Stomach (tissue), 9 donors: Measurements from ENCODE around the gene LAMB1. TPM values are rescaled to one million over a fixed set of nuclear protein-coding genes. Genes with fewer than 3 reads are reported as not detected.
"Not testable (repeated sequence)": the region's sequence is repeated elsewhere in the genome, so short reads cannot be mapped to it uniquely, and the experiment has no call there.

Experiments used
- DNase-seq, 2 donors: peaks; one replicate each; pipeline versions ENCODE4 v3.0.0 to v3.0.0-alpha.2; 2013 to 2019
- H3K27ac ChIP-seq, 5 donors: fragments of 200-600 bp in 4 of 5; sonication (generic) in 4 of 5; one replicate each; pipeline ENCODE4 v1.5.1; 2013 to 2019; ENCODE audit warnings: mild to moderate bottlenecking in 1 of 5, moderate library complexity in 1 of 5
- H3K27me3 ChIP-seq, 3 donors: fragments of 200-600 bp; sonication (generic); one replicate each; pipeline ENCODE4 v1.5.1; 2017 to 2019; ENCODE audit warnings: mixed run types in 1 of 3
- H3K36me3 ChIP-seq, 4 donors: fragments of 200-600 bp; sonication (generic); 1 replicate in 3 of 4; 2 replicates in 1 of 4; pipeline ENCODE4 v1.5.1; 2016 to 2019
- H3K4me1 ChIP-seq, 4 donors: fragments of 200-600 bp; sonication (generic); one replicate each; pipeline ENCODE4 v1.5.1; 2016 to 2019
- H3K4me3 ChIP-seq, 4 donors: fragments of 200-600 bp; sonication (generic) in 3 of 4; one replicate each; pipeline ENCODE4 v1.5.1; 2016 to 2019; ENCODE audit warnings: mild to moderate bottlenecking in 1 of 4
- H3K9me3 ChIP-seq, 4 donors: fragments of 200-600 bp; sonication (generic); one replicate each; pipeline ENCODE4 v1.5.1; 2016 to 2019
- EP300 ChIP-seq: sonication (generic); formaldehyde crosslinking; IDR thresholded peaks from one replicate; pipeline ENCODE4 v1.6.1; 2017; ENCODE audit warnings: antibody characterized with exemption
- POLR2A ChIP-seq, 4 donors: fragments of 450-650 bp; IDR thresholded peaks; one replicate each; pipeline ENCODE4 v1.6.1; 2016; ENCODE audit warnings: antibody characterized with exemption in 4 of 4, control low read depth in 2 of 4, mild to moderate bottlenecking in 1 of 4, moderate library complexity in 1 of 4
- POLR2AphosphoS5 ChIP-seq, 3 donors: sonication (generic); formaldehyde crosslinking; IDR thresholded peaks; one replicate each; pipeline ENCODE4 v1.6.1; 2016; ENCODE audit warnings: antibody characterized with exemption in 3 of 3
- WGBS, 5 donors: extraction: QIAGEN DNeasy Blood & Tissue Kit in 3 of 5; methylation state at CpG; one replicate each; pipeline versions ENCODE4 v1.1.5 to v1.1.7; 2013 to 2018; 5-methylcytosine and 5-hydroxymethylcytosine counted together
- intact Hi-C: fragments of 100-400 bp; cut with DNase I; formaldehyde crosslinking; loops from one replicate; pipeline ENCODE4 v1.15.1; 2023; ENCODE audit warnings: low total_unique reads
- polyA plus RNA-seq, 3 donors: library from polyadenylated mRNA; stranded (reverse); fragments of 200-250 nt; gene quantifications; one replicate each; pipeline ENCODE4 v1.2.3, GENCODE V29; 2013
- total RNA-seq, 5 donors: library from RNA; depleted of rRNA; stranded (reverse); fragments of >200 nt; gene quantifications; one replicate each; pipeline versions ENCODE4 v1.1.0 to v1.2.3, GENCODE V29; 2014 to 2016
- TF ChIP-seq, protein P1 (sequence below), 7 experiments: fragments of 450-650 bp in 4 of 7; fragments of 200-600 bp in 3 of 7; sonication (generic) in 3 of 7; IDR thresholded peaks; one replicate each; pipeline ENCODE4 v1.5.1; 2016 to 2019; ENCODE audit warnings: antibody characterized with exemption in 7 of 7, control low read depth in 2 of 7, mild to moderate bottlenecking in 1 of 7
- donor health status: healthy with polysubstance abuse.
- donor health status: Bipolar disorder and iron deficiency.
- donor health status: healthy.

LAMB1 gene
- total and polyA plus RNA-seq, 8 donors: 50.0 to 399 (median 111) TPM

DNA sequence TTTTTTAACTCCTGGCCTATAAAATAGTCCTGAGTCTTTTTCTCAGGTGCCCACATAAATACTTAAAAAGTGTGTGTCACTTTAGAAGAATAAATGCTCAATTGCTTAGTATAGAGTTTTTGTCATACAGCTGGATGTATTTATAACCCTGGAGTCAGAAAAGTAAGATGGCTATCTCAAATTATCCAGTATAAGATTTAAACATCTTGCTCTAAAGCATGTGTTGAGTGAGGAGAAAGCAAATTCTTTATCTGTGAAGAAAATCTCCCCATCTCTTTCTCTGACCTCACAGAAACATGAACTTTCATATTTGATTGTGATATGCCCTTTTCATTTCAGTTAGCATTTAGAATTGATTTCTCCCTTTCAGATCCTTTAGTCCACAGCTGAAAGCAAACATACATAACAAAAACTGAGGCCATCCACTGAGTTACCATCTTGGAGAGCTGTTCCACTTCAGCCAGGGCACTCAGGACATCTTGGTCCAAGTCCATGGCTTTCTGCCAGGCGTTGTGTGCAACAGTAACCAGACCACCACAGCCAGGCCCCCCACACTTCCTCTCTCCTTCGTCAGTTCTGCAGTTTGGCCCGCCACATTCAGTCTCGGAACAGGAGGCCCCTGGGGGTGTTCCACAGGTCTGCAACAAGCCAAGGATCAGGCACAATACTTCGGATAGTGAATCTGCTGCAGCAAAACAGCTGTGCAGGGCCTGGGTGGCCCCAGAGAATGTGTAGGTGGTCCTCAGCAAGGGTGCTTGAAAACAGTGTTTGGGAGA is 71.0 kb downstream of the LAMB1 start:
- Histone ChIP-seq H3K9me3 (no peaks in the 10 kb centered on the region), H3K27me3 (no peaks in the 10 kb centered on the region), H3K4me1 (peaks cover 3 to 49% (median 12%) of the 10 kb centered on the region in 4 donors), H3K27ac (peak overlapping the region in 1 of 5 donors; percentile 27), H3K36me3 (peaks cover 10 to 90% (median 83%) of the 10 kb centered on the region in 4 donors), H3K4me3 (no peak overlapping the region)
- 59 to 81% (median 68%) methylated on average over 5 of the region's 5 CpGs for WGBS, 5 donors
- intact Hi-C loops: no loop called here
- DNase-seq: peak in 1 of 2 donors; percentile 47
- TF ChIP-seq POLR2A (IDR thresholded peaks at IDR 0.05) (no peak), POLR2AphosphoS5 (IDR thresholded peaks at IDR 0.05) (no peak), EP300 (no peak)
- TF ChIP-seq, protein P1, sequence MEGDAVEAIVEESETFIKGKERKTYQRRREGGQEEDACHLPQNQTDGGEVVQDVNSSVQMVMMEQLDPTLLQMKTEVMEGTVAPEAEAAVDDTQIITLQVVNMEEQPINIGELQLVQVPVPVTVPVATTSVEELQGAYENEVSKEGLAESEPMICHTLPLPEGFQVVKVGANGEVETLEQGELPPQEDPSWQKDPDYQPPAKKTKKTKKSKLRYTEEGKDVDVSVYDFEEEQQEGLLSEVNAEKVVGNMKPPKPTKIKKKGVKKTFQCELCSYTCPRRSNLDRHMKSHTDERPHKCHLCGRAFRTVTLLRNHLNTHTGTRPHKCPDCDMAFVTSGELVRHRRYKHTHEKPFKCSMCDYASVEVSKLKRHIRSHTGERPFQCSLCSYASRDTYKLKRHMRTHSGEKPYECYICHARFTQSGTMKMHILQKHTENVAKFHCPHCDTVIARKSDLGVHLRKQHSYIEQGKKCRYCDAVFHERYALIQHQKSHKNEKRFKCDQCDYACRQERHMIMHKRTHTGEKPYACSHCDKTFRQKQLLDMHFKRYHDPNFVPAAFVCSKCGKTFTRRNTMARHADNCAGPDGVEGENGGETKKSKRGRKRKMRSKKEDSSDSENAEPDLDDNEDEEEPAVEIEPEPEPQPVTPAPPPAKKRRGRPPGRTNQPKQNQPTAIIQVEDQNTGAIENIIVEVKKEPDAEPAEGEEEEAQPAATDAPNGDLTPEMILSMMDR (IDR thresholded peaks at IDR 0.05): no peak

GRCh38 chr7:107926481-107926880 is 76.5 kb downstream of the LAMB1 start:
- H3K27me3 ChIP-seq: no peaks in the 10 kb centered on the region
- H3K4me1 ChIP-seq: peaks cover 0 to 30% (median 11%) of the 10 kb centered on the region in 4 donors
- DNase-seq: no peak
- no peaks in the 10 kb centered on the region for H3K9me3 ChIP-seq
- intact Hi-C loops: no loop called here
- peaks cover 17 to 100% (median 96%) of the 10 kb centered on the region in 4 donors for H3K36me3 ChIP-seq
- no peak overlapping the region for H3K27ac ChIP-seq
- no peak overlapping the region for H3K4me3 ChIP-seq
- WGBS, 5 donors: 79 to 95% (median 90%) methylated on average over 1 of the region's 1 CpG
- TF ChIP-seq POLR2A (IDR thresholded peaks at IDR 0.05): no peak
- TF ChIP-seq, protein P1 (IDR thresholded peaks at IDR 0.05): no peak
- no peak for TF ChIP-seq EP300
- TF ChIP-seq POLR2AphosphoS5 (IDR thresholded peaks at IDR 0.05): no peak

DNA sequence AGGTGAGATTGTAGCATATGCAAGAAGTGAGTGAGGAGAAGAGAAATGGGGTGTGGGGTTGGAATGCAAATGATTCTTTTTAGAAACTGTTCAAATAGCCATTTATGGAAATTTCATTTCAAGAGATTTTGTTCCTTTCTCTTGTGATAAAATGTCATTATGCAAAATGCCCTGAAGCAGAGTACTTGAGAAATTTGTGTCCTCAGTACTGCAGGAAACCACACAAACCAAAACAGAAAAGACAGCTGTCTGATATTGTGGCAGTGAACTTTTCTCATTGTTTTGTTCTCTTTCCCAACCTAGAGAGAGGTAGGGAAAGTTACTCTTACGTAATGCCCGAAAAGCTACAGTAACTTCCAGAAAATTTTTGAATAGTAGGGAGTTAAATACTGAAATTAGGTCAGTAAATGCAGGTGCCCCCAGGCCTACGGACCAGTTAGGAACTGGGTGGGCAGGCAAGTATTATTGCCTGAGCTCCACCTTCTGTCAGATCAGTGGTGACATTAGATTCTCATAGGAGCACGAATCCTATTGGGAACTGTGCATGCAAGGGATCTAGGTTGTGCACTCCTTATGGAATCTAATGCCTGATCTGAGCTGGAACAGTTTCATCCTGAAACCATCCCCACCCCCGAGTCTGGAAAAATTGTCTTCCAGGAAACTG is 78.0 kb downstream of the LAMB1 start:
- intact Hi-C loops: no loop called here
- Histone ChIP-seq H3K4me3 (no peak overlapping the region), H3K36me3 (peaks cover 10 to 100% (median 94%) of the 10 kb centered on the region in 4 donors), H3K27me3 (no peaks in the 10 kb centered on the region), H3K9me3 (no peaks in the 10 kb centered on the region), H3K27ac (peak overlapping the region in 2 of 5 donors; percentile 5 to 18), H3K4me1 (peaks cover 0 to 36% (median 16%) of the 10 kb centered on the region in 4 donors)
- 65 to 78% (median 77%) methylated on average over 5 of the region's 5 CpGs for WGBS, 5 donors
- TF ChIP-seq, protein P1 (IDR thresholded peaks at IDR 0.05): no peak
- no peak for TF ChIP-seq EP300
- no peak for TF ChIP-seq POLR2A (IDR thresholded peaks at IDR 0.05)
- TF ChIP-seq POLR2AphosphoS5 (IDR thresholded peaks at IDR 0.05): no peak
- no peak for DNase-seq

DNA sequence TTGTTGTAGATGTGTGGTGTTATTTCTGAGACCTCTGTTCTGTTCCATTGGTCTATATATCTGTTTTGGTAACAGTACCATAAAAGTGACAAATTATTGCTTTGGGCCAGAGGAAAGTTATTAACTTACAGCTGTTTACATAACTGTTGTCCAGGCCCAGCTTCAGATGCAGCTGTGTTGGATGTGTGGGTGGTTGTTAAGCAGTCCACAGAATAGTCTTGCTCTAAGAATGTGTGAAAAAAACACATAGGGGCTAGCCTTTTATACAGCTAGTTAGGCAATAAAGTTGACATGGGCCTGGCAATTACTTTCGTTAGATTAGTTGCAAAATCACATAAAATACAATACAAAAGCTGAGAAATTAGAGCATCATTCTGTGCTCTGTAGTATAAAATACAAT is 80.1 kb downstream of the LAMB1 start:
- no peak for TF ChIP-seq EP300
- peak in 1 of 3 donors; percentile 7 for TF ChIP-seq POLR2AphosphoS5 (IDR thresholded peaks at IDR 0.05)
- no peaks in the 10 kb centered on the region for H3K27me3 ChIP-seq
- intact Hi-C loops: no loop called here
- H3K4me1 ChIP-seq: peaks cover 0 to 42% (median 23%) of the 10 kb centered on the region in 4 donors
- H3K9me3 ChIP-seq: no peaks in the 10 kb centered on the region
- no peak for DNase-seq
- no peak overlapping the region for H3K4me3 ChIP-seq
- WGBS, 5 donors: 71 to 92% (median 78%) methylated on average over 1 of the region's 1 CpG
- no peak overlapping the region for H3K27ac ChIP-seq
- peaks cover 24 to 100% (median 94%) of the 10 kb centered on the region in 4 donors for H3K36me3 ChIP-seq

GRCh38 chr7:107921826-107922225 is 81.1 kb downstream of the LAMB1 start:
- Histone ChIP-seq H3K36me3 (peaks cover 24 to 100% (median 94%) of the 10 kb centered on the region in 4 donors), H3K4me1 (peaks cover 0 to 53% (median 23%) of the 10 kb centered on the region in 4 donors)
- H3K27ac ChIP-seq, H3K27me3 ChIP-seq, H3K4me3 ChIP-seq, DNase-seq, H3K9me3 ChIP-seq, intact Hi-C loops: not testable (repeated sequence)
- WGBS, 5 donors: 47 to 84% (median 70%) methylated on average over 2 of the region's 2 CpGs
